ENCODE measurements around the gene ERCC6L2. TPM values are rescaled to one million over a fixed set of nuclear protein-coding genes. Genes with fewer than 3 reads are reported as not detected.

ERCC6L2 gene
- total and polyA plus RNA-seq, 2 of the 4 experiments (the other 2 are of a cell fraction), result 13.0 to 67.6 TPM

- no peak for TF ChIP-seq RFX5 (IDR thresholded peaks at IDR 0.05; ENCODE audit: low read depth, low read length)
- TF ChIP-seq, protein P1, sequence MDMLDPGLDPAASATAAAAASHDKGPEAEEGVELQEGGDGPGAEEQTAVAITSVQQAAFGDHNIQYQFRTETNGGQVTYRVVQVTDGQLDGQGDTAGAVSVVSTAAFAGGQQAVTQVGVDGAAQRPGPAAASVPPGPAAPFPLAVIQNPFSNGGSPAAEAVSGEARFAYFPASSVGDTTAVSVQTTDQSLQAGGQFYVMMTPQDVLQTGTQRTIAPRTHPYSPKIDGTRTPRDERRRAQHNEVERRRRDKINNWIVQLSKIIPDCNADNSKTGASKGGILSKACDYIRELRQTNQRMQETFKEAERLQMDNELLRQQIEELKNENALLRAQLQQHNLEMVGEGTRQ (IDR thresholded peaks at IDR 0.05; ENCODE audit: low read depth, low read length), result no peak
Observed at GRCh38 chr9:95874989-95875304, 544 bp upstream of the ERCC6L2 start (continued).

DNA sequence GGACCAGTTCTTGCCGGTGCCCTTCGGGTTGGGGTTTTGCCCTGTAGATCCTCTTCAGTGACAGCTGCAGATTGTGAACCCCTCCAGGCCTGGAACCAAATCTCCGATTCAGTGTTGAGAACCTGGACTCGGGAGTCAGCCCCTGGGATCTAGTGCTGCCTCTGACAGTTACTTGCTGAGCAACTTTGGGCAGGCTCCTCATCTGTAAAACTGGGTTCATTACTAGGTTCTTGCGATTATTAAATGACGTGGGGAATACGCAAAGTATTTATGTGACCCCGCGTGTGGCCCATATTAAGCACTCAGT, 600 bp downstream of the ERCC6L2 start:
- in situ Hi-C loops (cut with MboI; ENCODE audit: low sequenced_read_pairs), result loop anchor here (10.0 kb wide), 1 partner anchor 361 kb away; the partner anchor contains the start of gene PTCH1
- ATAC-seq (ENCODE audit: low read depth), result peak; percentile 2; the same call in 1 of the 2 replicates
- peak overlapping the region; percentile 99 for H2AFZ ChIP-seq (replicated peaks; ENCODE audit: low read length, poor library complexity)
- TF ChIP-seq, protein P2, sequence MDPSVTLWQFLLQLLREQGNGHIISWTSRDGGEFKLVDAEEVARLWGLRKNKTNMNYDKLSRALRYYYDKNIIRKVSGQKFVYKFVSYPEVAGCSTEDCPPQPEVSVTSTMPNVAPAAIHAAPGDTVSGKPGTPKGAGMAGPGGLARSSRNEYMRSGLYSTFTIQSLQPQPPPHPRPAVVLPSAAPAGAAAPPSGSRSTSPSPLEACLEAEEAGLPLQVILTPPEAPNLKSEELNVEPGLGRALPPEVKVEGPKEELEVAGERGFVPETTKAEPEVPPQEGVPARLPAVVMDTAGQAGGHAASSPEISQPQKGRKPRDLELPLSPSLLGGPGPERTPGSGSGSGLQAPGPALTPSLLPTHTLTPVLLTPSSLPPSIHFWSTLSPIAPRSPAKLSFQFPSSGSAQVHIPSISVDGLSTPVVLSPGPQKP (IDR thresholded peaks at IDR 0.05; ENCODE audit: borderline replicate concordance, low read depth, low read length), result no peak
- no peak for TF ChIP-seq MAFK (IDR thresholded peaks at IDR 0.05; ENCODE audit: low read depth, low read length)
- TF ChIP-seq, protein P3, sequence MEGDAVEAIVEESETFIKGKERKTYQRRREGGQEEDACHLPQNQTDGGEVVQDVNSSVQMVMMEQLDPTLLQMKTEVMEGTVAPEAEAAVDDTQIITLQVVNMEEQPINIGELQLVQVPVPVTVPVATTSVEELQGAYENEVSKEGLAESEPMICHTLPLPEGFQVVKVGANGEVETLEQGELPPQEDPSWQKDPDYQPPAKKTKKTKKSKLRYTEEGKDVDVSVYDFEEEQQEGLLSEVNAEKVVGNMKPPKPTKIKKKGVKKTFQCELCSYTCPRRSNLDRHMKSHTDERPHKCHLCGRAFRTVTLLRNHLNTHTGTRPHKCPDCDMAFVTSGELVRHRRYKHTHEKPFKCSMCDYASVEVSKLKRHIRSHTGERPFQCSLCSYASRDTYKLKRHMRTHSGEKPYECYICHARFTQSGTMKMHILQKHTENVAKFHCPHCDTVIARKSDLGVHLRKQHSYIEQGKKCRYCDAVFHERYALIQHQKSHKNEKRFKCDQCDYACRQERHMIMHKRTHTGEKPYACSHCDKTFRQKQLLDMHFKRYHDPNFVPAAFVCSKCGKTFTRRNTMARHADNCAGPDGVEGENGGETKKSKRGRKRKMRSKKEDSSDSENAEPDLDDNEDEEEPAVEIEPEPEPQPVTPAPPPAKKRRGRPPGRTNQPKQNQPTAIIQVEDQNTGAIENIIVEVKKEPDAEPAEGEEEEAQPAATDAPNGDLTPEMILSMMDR (conservative IDR thresholded peaks at IDR 0.05; ENCODE audit: low read depth, low read length), result no peak
- no peak for TF ChIP-seq CHD1 (IDR thresholded peaks at IDR 0.05; ENCODE audit: low read depth, low read length)
- TF ChIP-seq RFX5 (IDR thresholded peaks at IDR 0.05; ENCODE audit: low read depth, low read length), result no peak
- no peak for TF ChIP-seq POLR2A (IDR thresholded peaks at IDR 0.05; ENCODE audit: low read depth, low read length)
- TF ChIP-seq MXI1 (IDR thresholded peaks at IDR 0.05; ENCODE audit: borderline replicate concordance, low read depth, low read length), result no peak
- TF ChIP-seq, protein P1 (IDR thresholded peaks at IDR 0.05; ENCODE audit: low read depth, low read length), result no peak
- TF ChIP-seq NFE2L2 (IDR thresholded peaks at IDR 0.05; ENCODE audit: low read depth, low read length), result no peak
- no peak for TF ChIP-seq MAZ (IDR thresholded peaks at IDR 0.05; ENCODE audit: borderline replicate concordance, low read depth, low read length)
- no peak for TF ChIP-seq BHLHE40 (IDR thresholded peaks at IDR 0.05; ENCODE audit: low read depth, low read length)

More for the DNA sequence above, 600 bp downstream of the ERCC6L2 start:
- no peak overlapping the region; the same call in none of the 2 replicates for H3K56ac ChIP-seq (ENCODE audit: extremely low read depth, insufficient read depth, low read length)
- ChIA-PET POLR2A (ENCODE audit: unreplicated experiment) (interaction anchor here (1.3 kb wide), 1 partner anchor 143 kb away, joined by 3 read pairs; no protein-coding TSS in a partner anchor), CTCF (no interaction called here)
- H3K9me1 ChIP-seq (ENCODE audit: insufficient read depth, low read length), result no peaks in the 10 kb centered on the region
- peaks cover 4% of the 10 kb centered on the region; the same call in 1 of the 2 replicates for H4K20me1 ChIP-seq (ENCODE audit: insufficient read depth, low read length)
- H2AK5ac ChIP-seq (ENCODE audit: low read depth, low read length), result peak overlapping the region; percentile 54
- peak overlapping the region; percentile 81 for H3K18ac ChIP-seq (ENCODE audit: low read depth, low read length)
- H3K4me3 ChIP-seq (ENCODE audit: insufficient read depth, low read depth, low read length), result no peak overlapping the region
- peak overlapping the region; percentile 99 for H3K14ac ChIP-seq (replicated peaks; ENCODE audit: low read depth, low read length)
- peaks cover 8 to 28% of the 10 kb centered on the region in 2 experiments; a peak in 3 of 4 replicates for H3K79me1 ChIP-seq (ENCODE audit: low read depth in 1 of 2, low read length in 2 of 2)
- H3K9ac ChIP-seq (ENCODE audit: low read depth, low read length), result no peak overlapping the region; the same call in 1 of the 2 replicates
- H2BK20ac ChIP-seq (ENCODE audit: low read depth, low read length), result 0 out of 2 replicates have a peak overlapping the region, but pooled peaks have one; percentile 24
- peak overlapping the region; percentile 96 for H2AK9ac ChIP-seq (replicated peaks; ENCODE audit: low read depth, low read length, poor library complexity)
- H4K5ac ChIP-seq (ENCODE audit: low read depth, low read length), result peak overlapping the region; percentile 91
- peak overlapping the region; percentile 87 for H3K27ac ChIP-seq (ENCODE audit: insufficient read depth, low read length)
- intact Hi-C loops (cut with micrococcal nuclease) (loop anchor here (5.0 kb wide), 3 partner anchors 104 to 559 kb away; partner anchors contain the start of gene FANCC), dilution Hi-C loops (cut with HindIII; ENCODE audit: low sequenced_read_pairs, unreplicated experiment) (no loop called here)
- no peak overlapping the region for H3K4me2 ChIP-seq (ENCODE audit: low read depth, low read length)
- peak overlapping the region; percentile 92 for H4K91ac ChIP-seq (ENCODE audit: insufficient read depth, low read depth, low read length)
- no peaks in the 10 kb centered on the region for H3K9me3 ChIP-seq (ENCODE audit: control insufficient read depth, insufficient read depth, low read length)
- H3K23ac ChIP-seq (ENCODE audit: low read depth, low read length), result no peak overlapping the region; the same call in none of the 2 replicates
- H4K8ac ChIP-seq (ENCODE audit: low read depth in 2 of 2, low read length in 2 of 2), result no peak overlapping the region; a peak in 4 of 4 replicates
- TSS peak; percentile 69 for BruUV-seq (replicated peaks)
- 0% methylated on average over 4 of the region's 9 CpGs; no CpG with 5 or more reads in 1 of the 2 experiments for WGBS, 2 experiments (ENCODE audit: extremely low coverage in 2 of 2, insufficient read length in 1 of 2)
- no peak overlapping the region for H2BK5ac ChIP-seq (ENCODE audit: low read depth, low read length, poor library complexity, severe bottlenecking)
- no peaks in the 10 kb centered on the region for H3K27me3 ChIP-seq (ENCODE audit: control insufficient read depth, insufficient read depth, low read length)
- peak overlapping the region; percentile 97 for H3K4ac ChIP-seq (ENCODE audit: low read depth, low read length)
- peak overlapping the region; percentile 90 for H2BK120ac ChIP-seq (ENCODE audit: low read depth, low read length)
- H3K4me1 ChIP-seq (ENCODE audit: control insufficient read depth, insufficient read depth, low read length), result peaks cover 2% of the 10 kb centered on the region
- no peak for DNase-seq
- H3K36me3 ChIP-seq (ENCODE audit: control insufficient read depth, insufficient read depth, low read length), result no peaks in the 10 kb centered on the region; the same call in 1 of the 2 replicates
- peak overlapping the region; percentile 83; the same call in 2 of the 3 replicates for H2BK15ac ChIP-seq (ENCODE audit: low read depth, low read length)
